ENCODE results near the gene TSPAN18. TPM values are rescaled to one million over a fixed set of nuclear protein-coding genes. Genes with fewer than 3 reads are reported as not detected.

TSPAN18 gene
- total RNA-seq, 1 donor from 2014 or later: 717 TPM

- Mint-ChIP-seq H3K9me3 (ENCODE audit: unreplicated experiment) (no peaks in the 10 kb centered on the region), H3K36me3 (ENCODE audit: low read depth, unreplicated experiment) (peaks cover 53% of the 10 kb centered on the region), H3K27ac (ENCODE audit: unreplicated experiment) (peak overlapping the region; percentile 75), H3K4me3 (ENCODE audit: unreplicated experiment) (peak overlapping the region; percentile 61), H3K27me3 (ENCODE audit: unreplicated experiment) (peaks cover 9% of the 10 kb centered on the region), H3K4me1 (ENCODE audit: unreplicated experiment) (peaks cover 86% of the 10 kb centered on the region)
- TF ChIP-seq CTCF (IDR thresholded peaks at IDR 0.05; ENCODE audit: unreplicated experiment): no peak
- no peak for DNase-seq (ENCODE audit: low spot score)
Observed at GRCh38 chr11:44737245-44738085, 10.7 kb downstream of the TSPAN18 start.

GRCh38 chr11:44738791-44739190 lies 12.0 kb downstream of the TSPAN18 start:
- H3K9me3 Mint-ChIP-seq (ENCODE audit: unreplicated experiment): no peaks in the 10 kb centered on the region
- H3K4me3 Mint-ChIP-seq (ENCODE audit: unreplicated experiment): peak overlapping the region; percentile 11
- H3K4me1 Mint-ChIP-seq (ENCODE audit: unreplicated experiment): peaks cover 88% of the 10 kb centered on the region

GRCh38 chr11:44740967-44741366 lies 14.2 kb downstream of the TSPAN18 start:
- H3K27ac Mint-ChIP-seq (ENCODE audit: unreplicated experiment): no peak overlapping the region

More at GRCh38 chr11:44738791-44739190, 12.0 kb downstream of the TSPAN18 start:
- Mint-ChIP-seq H3K27ac (ENCODE audit: unreplicated experiment) (no peak overlapping the region), H3K36me3 (ENCODE audit: low read depth, unreplicated experiment) (peaks cover 54% of the 10 kb centered on the region), H3K27me3 (ENCODE audit: unreplicated experiment) (peaks cover 11% of the 10 kb centered on the region)
- no peak for DNase-seq (ENCODE audit: low spot score)
- no peak for TF ChIP-seq CTCF (IDR thresholded peaks at IDR 0.05; ENCODE audit: unreplicated experiment)

GRCh38 chr11:44741976-44742375 lies 15.2 kb downstream of the TSPAN18 start:
- peaks cover 43% of the 10 kb centered on the region for H3K36me3 Mint-ChIP-seq (ENCODE audit: low read depth, unreplicated experiment)
- no peak overlapping the region for H3K27ac Mint-ChIP-seq (ENCODE audit: unreplicated experiment)
- no peak for DNase-seq (ENCODE audit: low spot score)
- H3K4me1 Mint-ChIP-seq (ENCODE audit: unreplicated experiment): peaks cover 94% of the 10 kb centered on the region
- TF ChIP-seq CTCF (IDR thresholded peaks at IDR 0.05; ENCODE audit: unreplicated experiment): no peak
- H3K4me3 Mint-ChIP-seq (ENCODE audit: unreplicated experiment): peak overlapping the region; percentile 70
- H3K9me3 Mint-ChIP-seq (ENCODE audit: unreplicated experiment): no peaks in the 10 kb centered on the region
- H3K27me3 Mint-ChIP-seq (ENCODE audit: unreplicated experiment): peaks cover 11% of the 10 kb centered on the region

More at GRCh38 chr11:44740967-44741366, 14.2 kb downstream of the TSPAN18 start:
- Mint-ChIP-seq H3K4me1 (ENCODE audit: unreplicated experiment) (peaks cover 96% of the 10 kb centered on the region), H3K36me3 (ENCODE audit: low read depth, unreplicated experiment) (peaks cover 50% of the 10 kb centered on the region), H3K27me3 (ENCODE audit: unreplicated experiment) (peaks cover 11% of the 10 kb centered on the region), H3K9me3 (ENCODE audit: unreplicated experiment) (no peaks in the 10 kb centered on the region), H3K4me3 (ENCODE audit: unreplicated experiment) (no peak overlapping the region)
- DNase-seq (ENCODE audit: low spot score): no peak
- no peak for TF ChIP-seq CTCF (IDR thresholded peaks at IDR 0.05; ENCODE audit: unreplicated experiment)
